Stimulated activated CD4-positive, alpha-beta T cell treated with anti-CD3 and anti-CD28 coated beads, Interleukin-4, amount 100 ng/mL, for 48 hours (primary cell): ENCODE measurements around the gene TBC1D1.
"Not testable (repeated sequence)": the region's sequence is repeated elsewhere in the genome, so short reads cannot be mapped to it uniquely, and the experiment has no call there.

Source experiments
- DNase-seq, 2 donors: peaks; one replicate each; pipeline ENCODE4 v3.0.0-alpha.2; 2020; ENCODE audit warnings: low read depth in 2 of 2

The TBC1D1 gene

DNA sequence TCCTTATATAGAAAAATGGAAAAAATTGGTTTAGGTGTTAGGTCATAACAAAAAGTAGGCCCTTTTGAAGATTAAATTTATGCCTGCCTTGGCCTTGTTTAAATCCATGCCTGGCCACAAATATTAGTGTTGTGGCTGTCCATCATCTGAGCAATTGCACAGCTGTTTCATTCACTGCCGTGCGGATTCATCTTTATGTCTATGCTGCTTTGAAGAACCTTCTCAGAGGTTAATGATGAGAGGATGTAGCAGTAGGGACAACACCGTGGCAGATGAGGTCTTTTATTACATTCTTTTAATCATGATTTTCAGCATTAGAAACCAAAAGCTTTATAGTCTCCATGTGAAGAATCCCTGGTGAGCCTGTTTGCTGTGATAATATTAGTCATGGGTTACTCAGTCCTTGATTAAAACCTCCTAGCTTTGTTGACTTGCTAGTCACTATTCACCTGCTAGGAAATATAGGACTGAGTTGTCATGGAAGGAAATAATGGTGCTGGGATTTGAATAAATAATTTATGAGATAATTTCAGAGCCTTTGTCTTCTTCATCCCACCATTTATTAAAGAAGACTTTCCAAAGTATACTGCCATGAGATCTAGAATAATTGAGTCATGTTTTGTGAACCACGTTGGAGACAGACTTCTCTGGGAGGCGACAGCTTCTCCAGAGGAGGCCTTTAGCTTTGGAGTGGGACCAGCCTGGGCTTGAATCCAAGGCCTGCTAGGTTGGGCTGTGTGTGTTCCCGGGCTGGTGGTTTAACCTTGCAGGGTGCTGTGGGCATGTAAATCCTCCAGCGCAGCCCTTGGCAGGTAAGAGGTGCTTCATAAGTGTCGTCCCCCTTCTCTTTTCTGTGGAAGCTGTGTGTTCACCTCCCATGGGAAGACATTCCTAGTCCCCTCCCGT, 122.8 kb downstream of the TBC1D1 start:
- no peak for DNase-seq

GRCh38 chr4:38014421-38014852, 123.6 kb downstream of the TBC1D1 start:
- DNase-seq: no peak

GRCh38 chr4:38015886-38016515, 125.1 kb downstream of the TBC1D1 start:
- no peak for DNase-seq

- DNase-seq: no peak
Observed at GRCh38 chr4:38016698-38017097, 125.8 kb downstream of the TBC1D1 start.

- DNase-seq: no peak
Observed at GRCh38 chr4:38017609-38018008, 126.7 kb downstream of the TBC1D1 start.

- DNase-seq: no peak
Observed at GRCh38 chr4:38020386-38020785, 129.5 kb downstream of the TBC1D1 start.

- DNase-seq: not testable (repeated sequence)
Observed at GRCh38 chr4:38020961-38021360, 130.1 kb downstream of the TBC1D1 start.

DNA sequence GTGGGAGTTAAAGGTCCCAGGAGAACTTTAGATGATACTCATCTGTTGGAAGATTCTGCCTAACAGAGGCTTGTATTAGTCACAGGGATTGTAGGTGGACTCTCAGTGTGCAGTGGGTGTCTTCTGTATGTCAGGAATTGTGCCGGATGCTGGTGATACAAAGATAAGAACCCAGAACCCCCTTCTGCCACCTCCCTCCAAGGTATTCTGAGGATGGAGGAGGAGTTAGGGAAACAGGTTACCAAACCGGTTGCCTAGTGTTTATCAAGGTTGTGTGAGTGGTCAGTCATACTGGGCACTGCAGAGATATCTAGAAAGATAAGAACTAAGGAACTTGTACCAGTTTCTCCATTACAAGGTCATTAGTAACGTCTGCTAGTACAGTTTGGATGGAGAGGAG, 130.9 kb downstream of the TBC1D1 start:
- DNase-seq: no peak

GRCh38 chr4:38023347-38024205, 132.7 kb downstream of the TBC1D1 start:
- DNase-seq: no peak

GRCh38 chr4:38024206-38024509, 133.3 kb downstream of the TBC1D1 start:
- DNase-seq: no peak

GRCh38 chr4:38025665-38026064, 134.8 kb downstream of the TBC1D1 start:
- DNase-seq: no peak

DNA sequence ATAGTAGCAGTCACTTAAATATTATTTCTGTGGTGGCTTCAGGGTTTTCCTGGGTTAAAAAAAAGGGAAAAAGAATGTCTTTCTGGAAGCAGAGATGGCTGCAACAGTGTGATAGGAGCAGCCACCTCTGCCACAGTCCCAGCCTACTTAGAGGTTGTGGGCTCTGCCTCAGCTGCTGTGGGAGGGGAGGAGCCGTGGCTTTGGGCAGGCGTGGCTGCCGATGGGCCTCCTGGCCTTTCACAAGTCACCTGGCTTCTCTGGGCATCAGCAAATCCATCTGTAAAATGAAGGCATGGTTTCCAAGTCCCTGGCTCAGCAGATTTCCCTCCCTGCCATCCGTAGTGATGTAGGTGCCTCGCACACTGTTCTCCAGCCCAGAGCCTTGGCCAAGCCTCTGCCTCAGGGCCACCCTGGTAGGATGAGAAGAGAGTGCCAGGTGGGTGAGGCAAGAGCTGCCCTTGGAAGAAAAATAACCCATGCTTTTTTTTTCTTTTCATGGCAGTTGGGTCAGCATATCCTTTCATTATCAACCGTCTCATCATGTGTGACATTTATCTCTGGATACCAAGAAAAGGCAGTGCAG, 135.4 kb downstream of the TBC1D1 start:
- DNase-seq: no peak

DNA sequence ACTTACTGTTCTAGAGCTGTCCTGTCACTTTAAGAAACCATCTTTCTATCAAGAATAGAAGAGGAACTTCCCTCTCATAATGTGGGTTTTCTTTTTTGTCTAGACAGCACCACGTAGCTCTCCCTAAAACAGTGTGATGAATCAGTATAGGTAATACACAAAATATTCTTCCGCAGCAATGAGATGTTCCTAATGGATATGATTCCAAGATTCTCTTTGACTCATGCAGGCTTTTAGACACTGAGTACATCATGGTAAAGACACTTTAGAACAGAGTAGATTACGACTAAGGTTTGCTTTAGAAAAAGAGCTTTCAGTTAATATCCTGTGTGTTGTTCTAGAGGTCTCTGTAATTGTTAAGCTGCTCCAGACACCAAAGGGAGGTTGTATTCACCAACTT, 139.1 kb downstream of the TBC1D1 start:
- no peak for DNase-seq

- no peak for DNase-seq
Observed at GRCh38 chr4:38034986-38035882, 144.3 kb downstream of the TBC1D1 start.

GRCh38 chr4:38036548-38036947, 145.7 kb downstream of the TBC1D1 start:
- no peak for DNase-seq

- DNase-seq: no peak
Observed at GRCh38 chr4:38037612-38038011, 146.7 kb downstream of the TBC1D1 start.

DNA sequence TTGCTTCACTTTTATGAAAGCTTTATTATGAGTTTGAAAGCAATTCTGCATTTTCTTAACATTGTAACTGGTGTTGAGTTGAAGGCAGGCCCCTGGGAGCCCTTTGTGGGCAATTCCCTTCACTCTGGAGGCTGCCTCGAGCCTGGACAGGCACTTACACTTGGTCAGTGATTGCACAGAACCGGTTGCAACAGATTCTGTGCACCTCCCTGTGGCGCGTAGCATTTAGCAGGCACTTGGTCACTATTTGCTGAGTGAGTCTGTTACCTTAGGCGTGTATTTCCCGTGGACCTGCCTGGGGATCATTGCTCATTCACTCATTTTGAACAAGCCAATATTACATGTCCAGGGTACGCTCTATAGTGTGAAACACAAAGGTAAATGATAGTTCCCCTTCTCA, 149.7 kb downstream of the TBC1D1 start:
- no peak for DNase-seq

DNA sequence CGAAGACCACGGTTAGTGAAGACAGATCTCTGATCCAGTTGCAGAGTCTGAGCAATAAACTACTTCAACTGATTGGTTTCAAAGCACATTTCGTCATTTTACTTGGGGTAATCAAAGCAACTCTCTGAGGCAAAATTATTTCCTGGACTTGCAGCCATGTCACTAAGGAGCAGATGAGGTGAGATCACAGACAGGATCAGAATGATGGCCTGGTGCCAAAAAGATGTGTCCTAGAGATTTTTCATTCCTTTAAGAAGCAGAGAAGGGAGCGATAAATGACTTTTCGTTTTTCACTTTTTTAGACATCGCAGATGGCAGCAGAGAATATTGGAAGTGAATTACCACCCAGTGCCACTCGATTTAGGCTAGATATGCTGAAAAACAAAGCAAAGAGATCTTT, 153.2 kb downstream of the TBC1D1 start:
- no peak for DNase-seq

DNA sequence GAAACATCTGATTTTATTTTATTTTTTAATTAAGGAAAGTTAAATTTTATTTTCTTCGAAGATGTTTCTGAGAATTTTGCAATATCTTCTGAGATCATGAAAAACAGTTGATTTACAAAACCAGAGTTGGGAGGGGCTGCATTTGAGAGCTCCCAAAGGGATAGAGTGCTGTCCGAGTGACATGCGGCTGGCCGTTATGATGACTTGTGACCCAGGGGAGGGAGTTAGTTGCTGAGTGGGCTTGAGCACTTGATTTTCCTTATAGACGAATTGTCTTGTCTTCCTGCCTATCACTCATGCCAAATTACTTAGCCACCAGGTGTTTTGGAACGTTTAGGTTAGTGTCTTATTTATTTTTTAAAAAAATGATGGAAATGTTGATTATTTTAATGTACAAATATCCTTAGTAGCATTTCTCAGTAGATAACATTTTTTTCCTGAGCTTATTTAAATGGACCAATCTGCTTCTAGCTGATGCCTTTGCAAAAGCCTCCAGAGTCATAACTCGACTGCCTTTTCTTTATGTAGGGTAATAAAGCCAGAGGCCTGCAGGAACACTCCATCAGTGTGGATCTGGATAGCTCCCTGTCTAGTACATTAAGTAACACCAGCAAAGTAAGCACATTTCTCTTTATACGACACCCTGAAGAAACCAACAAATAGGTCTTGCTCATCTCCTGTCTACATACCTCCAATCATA, 154.6 kb downstream of the TBC1D1 start:
- no peak for DNase-seq

DNA sequence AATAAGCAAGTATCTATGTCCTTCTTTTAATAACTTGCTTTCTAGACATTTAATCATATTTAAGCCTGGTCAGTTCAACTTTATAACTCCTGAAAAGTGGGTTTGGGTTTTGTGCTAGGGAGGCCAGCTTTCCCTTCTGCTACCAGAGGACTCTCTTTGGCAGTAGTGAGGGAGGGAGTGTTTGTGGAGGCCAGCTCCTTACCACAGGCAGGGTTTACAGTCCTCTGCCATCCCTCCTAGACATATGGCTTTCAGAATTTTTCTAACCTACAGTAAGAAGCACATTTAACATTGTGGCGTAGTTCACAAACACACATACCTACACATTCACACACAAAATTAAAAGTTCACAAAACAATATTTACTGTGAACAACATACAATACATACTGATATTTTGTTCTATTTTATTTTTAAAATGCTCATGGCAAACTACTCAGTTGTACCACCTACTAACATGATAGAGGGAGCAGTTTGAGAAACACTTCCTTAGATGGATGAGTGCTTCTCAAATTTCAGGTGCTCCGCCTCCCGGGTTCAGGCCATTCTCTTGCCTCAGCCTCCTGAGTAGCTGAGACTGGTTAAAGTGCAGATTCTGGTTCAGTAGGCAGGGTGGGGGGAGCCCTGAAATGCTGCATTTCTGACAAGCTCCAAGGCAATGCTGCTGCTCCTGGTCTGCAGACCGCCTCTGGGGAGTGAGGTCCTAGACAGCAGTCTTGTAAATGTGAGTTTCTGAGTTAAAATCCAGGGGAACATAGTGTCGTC, 156.0 kb downstream of the TBC1D1 start:
- no peak for DNase-seq
